NCI-H146 treated with DMSO at 0.1 percent for 48 hours (cell line): Measurements from ENCODE around the gene ACOXL.

Experiments
- DNase-seq: peaks from one replicate; lab custom pipeline; 2025; ENCODE audit not compliant: unreplicated experiment; lab: John Stamatoyannopoulos, UW

The ACOXL gene

DNA sequence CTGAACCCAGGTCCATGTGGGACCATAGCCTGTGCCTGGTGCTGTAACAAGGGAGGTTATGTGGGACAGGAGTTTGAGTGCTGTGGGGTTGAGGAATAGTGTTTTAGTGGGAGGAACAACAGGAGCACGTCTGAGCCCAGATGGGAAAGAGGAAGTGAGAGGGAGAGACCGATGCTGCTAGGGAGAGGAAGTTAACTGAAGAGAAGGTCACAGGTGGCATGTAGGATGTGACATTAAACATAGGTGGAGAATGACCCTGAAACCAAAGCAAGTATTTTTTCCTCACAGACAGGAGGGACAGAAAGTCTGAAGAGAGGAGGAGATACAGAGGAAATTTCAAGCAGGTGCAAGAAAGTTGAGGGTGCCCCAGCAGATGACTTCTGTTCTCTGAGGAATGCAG is 87.8 kb downstream of the ACOXL start:
- no peak for DNase-seq

GRCh38 chr2:110823165-110823564 is 90.8 kb downstream of the ACOXL start:
- DNase-seq, result no peak

DNA sequence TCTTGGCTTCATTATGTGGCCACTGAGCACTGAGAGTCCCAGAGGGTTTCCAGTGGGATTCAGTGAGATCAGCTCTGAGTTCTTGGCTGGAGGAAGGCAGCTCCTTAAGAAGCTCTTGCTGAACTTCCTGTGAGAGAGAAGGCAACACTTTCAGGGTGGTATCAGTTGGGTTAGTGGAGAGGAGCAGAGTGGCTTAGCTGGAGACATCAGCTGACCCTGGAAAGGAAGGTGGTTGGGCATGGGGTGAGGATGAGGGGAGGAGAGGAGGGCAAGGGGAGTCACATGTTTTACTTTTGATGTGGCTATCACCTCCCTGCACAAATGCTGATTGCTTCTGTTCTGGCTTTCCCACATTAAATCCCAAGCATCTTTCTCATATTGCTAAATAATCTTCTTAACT is 95.1 kb downstream of the ACOXL start:
- no peak for DNase-seq

GRCh38 chr2:110828330-110828729 is 96.0 kb downstream of the ACOXL start:
- DNase-seq, result no peak

DNA sequence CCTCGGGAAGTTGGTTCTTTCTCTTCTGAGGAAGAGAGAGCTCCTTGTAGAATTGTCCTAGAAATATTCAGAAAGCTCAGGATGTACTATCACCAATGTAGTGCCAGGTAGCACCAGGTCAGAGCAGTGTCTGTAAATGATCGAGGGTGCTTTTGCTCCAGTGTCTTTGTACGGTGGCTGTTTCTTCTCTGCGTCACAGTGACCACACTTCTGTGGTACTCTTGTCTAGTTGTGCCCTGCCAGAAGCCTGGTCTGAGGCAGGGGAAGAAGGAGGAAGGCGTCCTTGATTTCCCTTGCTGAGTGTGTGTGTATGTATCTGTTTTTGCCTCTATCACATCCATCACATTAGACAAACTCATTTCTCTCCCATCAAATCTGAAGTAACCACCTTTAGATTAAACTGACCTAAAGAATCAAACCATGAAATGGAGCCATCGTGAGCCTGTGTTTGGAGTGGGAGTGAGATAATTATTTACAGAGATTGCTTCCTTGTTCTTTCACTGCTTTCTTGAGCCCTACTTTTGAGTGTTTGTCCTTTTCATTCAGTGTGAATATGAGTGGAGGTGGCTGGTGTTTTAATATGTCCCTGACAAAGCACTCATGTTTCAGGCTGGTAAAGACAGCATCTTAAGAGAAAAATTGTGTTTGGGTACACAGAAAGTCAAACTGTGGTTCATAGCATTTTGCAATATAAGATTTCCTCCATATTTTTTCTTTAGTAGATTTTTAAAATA is 97.2 kb downstream of the ACOXL start:
- DNase-seq, result no peak

DNA sequence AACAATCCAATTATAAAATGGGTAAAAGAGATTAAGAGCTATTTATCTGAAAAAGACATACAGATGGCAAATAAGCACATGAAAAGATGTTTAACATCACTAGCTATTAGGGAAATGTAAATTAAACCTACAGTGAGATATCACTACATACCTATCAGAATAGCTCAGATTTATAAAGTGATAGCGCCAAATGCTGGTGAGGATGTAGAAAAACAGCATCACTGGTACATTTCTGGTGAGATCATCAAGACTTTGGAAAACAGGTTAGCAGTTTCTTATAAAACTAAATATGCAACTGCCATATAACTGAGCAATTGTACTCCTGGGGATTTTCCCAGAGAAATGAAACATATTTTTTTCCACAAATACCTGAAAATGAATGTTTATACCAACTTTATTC is 100.4 kb downstream of the ACOXL start:
- DNase-seq, result no peak

DNA sequence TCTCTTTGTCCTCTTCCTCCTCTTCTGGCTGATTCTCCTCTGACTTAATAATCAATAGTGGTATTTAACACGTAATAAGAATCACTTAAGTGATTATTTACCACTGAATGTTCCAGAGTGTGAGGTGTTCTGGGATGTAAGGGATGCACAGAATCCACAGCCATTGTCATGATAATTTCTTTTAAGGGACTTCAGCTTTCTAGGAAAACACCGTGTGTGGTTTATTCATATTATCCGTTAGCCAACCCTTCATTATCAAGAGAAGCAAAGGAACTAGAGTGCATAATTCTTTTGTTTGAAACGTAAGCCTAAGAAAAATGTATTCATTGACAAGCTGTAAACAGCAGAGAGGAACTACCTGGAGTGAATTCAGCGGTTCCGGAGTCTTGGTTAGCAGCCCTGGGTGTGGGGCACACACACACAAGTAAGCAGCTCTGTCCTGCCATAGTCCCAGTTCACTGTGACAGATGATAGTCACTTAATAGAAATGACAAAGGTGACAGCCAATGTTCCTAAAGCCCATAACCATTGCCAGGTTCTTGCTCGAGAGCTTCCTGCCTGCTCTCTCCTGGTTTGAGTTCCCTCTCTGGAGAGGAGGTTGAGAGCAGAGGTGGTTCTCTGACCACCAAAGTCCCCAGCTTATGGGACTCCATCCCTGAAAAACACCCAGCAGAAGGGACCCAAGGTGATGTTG is 101.9 kb downstream of the ACOXL start:
- no peak for DNase-seq

GRCh38 chr2:110836671-110837070 is 104.3 kb downstream of the ACOXL start:
- DNase-seq, result no peak

DNA sequence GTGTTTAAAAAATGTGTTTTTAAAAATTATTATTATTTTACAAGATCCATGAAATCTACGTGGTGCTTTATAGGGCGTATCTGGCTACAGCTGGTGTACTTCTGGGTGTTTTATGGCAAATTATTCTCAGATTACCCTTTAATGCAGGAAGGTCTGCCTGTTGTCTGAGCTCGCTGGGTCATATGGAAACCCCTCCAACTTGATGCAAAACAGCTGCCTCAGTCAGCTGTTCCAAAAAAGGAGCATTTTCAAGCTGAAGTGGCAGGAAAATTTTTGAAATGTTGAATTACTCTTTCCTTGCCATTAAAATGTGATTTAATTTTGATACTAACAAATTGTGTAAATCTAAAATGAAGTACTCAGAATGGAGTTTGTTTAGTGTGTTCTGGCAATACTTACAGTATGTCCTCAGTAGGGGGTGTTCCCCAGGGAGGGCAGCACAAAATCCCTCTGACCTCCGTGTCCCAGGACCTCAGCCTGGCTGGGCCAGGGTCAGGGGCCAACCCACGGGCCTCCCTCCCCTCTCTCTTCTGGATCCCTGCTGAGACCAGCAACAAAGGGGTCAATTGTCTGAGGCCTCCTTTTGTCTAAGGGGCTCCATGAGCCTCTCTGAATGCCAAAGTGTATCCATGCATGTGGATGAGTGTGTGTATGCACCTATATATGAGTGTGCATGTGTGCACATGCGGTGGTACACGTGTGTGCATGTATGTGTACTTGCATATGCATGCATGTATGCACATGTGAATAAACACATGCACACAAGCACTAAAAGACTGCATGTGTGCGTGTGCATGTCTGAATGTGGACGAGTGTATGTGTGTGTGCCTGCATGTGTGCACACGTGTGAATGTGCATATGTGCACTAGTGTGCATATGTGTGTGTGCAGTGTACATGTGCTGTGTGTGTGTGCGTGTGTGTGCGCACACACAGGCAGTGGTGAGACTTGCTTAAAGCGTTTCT is 105.4 kb downstream of the ACOXL start:
- no peak for DNase-seq

DNA sequence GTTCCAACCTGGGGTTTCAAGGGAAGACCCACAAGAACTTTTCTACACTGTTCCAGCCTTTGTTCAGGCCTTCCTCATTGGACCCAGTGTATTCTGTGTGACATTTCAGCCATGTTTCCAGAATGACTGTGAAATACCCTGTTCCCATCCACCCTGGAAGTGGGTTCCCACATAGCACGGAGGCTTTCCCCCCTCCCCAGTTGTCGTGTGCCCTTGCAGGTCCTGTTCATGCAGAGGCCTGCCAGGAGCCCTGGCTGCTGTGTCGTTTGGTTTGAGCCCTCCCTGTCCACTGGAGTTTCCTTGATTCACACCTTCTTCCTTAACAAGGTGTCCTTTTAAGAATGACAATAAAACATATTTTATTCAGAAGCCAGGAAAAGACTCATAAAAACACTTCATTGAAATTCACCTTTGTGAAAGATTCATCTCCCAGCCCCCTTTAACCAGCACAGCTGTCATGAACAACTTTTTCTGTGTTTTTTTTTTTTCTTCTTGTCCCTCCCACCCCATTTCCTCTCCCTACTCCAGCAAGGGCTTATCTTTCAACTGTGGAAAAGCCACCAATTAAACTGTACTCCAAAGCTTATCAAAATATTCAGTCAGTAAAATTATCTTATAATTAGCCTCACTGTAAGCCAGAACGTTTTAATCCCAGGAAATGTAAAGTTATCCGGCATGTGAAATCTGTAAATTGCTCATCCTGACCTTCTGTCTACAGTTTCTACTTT is 106.4 kb downstream of the ACOXL start:
- no peak for DNase-seq

DNA sequence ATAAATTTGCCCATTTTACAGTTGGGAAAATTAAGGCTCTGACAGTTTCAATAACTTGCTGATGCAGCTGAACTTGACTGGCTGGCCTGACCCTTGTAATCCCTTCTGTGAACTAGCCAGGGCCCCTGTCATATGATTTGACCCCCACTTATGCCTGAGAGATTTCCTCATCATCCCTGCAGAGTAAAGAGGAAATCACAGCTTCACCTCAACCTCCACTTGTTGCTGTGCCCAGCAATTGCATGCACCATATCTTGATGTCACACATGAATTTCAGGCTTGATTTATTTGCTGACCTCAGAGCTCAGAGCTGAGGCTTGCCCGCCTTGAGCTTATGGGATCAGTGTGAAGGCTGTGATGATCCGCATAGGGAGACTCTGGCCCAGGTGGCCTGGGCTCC is 108.1 kb downstream of the ACOXL start:
- DNase-seq, result no peak

GRCh38 chr2:110842048-110842447 is 109.7 kb downstream of the ACOXL start:
- no peak for DNase-seq

DNA sequence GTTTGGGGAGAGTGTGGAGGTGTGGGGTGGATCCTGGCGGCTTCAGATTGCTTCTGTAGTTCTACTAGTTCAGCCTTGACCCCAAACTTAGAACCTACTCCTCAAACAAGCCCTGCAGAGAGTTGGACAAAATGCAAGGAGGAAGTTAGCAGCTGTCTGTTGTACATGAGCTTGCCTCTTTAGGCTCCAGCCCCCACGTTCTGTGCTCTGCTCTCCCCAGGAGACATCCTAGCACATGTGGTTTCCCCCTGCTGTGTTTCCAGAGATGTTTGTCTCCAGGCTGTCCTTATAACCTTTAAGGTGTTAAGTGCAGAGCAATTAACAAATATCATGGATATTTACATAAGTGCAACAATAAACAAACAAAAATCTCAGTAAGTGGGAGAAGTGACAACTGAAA is 111.1 kb downstream of the ACOXL start:
- no peak for DNase-seq

DNA sequence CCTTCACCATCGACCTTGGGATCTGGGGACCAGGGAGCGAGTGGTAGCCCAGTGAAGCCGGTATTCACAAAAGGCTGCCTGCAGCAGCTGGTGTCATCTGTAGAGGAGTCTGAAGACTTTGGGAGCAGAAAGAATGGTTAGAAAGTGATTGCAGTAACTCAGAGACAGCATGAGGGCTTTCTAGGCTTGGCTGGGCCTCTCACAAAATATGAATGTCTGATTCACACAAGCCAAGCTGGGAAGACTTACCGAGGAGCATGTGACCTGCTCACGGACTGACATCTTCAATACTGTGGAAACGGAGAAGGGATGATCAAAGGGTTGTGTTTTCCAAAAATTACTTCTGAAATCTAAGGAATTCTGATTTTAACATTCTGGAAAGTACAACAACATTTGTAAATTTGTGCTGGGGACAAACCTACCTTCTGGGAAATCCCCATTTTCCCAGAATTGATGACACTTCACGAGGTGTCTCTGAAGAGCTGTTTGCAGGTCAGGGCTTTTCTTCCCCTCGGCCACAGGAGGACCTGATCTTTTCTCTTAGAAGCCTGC is 111.7 kb downstream of the ACOXL start:
- DNase-seq, result no peak

GRCh38 chr2:110847651-110848050 is 115.3 kb downstream of the ACOXL start:
- no peak for DNase-seq

DNA sequence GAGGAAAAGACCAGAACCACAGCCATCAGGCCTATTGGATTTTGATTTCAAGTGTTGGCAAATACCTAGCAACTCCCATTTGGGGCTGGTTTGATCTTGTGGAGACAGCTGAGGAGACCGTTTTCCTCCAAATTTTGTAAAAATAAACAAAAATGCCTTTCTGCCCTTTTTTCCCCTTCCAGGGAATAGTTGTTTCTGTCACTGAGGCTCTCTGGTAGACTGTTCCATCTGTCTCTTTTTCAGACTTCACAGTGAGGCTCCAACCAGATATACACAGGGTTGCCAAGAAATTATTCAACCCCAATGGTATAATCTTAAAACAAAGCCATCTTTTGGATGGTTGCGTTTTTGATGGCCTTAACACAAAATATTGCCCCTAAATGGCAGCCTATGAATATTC is 115.7 kb downstream of the ACOXL start:
- no peak for DNase-seq

DNA sequence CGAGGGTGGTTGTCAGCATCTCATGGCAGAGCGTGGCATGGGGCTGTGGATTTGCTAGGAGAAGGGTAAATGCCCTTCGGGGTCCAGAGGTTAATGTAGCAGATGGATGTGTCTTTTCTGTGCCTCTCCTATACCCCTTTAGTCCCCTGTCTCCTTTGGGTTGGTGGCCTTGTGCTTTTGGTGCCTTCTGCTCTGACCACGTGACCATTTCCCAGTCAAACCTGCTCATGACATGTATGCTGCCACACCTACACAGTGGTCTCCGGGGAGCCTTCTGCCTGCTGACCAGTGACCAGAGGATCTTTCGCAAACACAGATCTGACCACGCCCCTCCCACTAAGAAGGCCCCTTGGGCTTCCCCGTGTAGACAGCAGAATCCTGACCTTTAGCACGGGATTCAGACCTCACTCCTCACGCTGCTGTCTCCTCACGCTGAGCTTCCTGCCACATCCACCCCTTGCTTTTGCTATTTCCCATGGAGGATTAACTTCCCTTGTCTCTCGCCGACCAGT is 116.2 kb downstream of the ACOXL start:
- no peak for DNase-seq

DNA sequence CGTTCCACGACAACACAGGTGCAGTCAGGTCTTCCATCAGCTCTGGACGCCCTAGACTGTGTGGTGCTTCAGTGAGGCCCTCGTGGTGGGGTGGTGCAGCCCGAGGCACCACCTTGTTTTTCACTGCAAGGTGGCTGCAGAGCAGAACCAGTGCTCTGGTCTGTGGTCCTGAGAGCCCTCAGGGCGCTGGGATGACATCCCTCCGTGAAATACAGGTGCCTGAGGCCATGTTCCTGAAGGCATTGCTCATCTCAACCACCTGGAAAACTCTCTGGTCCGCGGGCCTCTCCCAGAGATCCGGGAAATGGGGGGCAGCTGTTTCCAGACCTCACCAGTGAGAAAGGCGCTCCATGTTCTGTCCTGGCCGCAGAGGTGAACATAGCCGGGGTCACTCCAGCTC is 119.2 kb downstream of the ACOXL start:
- no peak for DNase-seq

DNA sequence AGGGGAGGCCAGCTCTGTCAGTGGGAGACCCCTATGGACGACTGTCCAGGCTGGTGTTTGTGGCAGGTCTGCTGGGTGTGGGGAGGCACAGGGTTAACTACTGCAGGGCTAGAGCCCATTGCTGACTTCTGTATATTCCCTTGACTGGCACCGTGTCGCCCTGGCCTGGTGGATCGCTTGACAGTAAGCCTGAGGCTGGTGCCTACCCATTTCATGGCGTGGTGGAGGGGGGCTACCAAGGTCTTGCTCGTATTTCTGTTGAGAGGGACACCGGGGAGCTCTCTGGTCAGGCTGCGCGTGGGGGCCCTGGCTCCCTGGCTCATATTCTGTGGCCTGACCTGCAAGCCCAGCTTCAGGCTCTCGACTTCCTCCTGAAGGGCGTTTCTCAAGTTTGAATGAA is 119.7 kb downstream of the ACOXL start:
- no peak for DNase-seq

DNA sequence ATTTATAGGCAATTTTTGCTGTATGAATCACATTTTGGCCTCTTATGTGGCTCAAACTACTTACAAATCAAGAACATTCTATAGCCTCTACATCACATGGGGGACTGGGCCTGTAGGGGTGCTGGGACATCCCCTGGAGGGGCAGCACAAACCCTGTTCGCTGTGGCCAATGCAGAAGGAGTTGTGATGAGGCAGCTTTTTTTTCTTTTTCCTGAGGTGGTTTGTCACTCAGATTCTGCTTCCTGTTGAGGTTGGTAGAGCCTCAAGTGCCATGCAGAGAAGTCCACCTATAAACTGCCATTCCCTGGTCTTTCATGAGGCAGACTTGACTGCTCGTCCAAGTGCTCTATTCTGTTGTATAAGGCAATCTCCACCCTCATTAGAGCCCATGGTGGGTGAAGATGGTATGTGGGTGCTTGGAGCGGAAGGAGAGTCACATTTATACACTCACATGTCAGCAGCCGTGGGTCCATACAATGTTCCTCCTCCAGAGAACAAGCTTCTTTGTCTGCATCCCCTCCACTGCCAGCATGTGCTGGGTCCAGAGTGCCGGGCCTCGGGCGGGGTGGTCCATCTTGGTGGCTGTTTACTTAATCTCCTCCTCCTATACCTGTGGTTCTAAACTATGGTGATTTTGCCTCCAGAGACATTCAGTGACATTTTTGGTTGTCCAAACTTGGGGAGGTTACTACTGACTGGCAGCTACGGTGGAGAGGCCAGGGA is 120.3 kb downstream of the ACOXL start:
- no peak for DNase-seq
